ENCODE measurements around the gene WDR89.

The WDR89 gene

DNA sequence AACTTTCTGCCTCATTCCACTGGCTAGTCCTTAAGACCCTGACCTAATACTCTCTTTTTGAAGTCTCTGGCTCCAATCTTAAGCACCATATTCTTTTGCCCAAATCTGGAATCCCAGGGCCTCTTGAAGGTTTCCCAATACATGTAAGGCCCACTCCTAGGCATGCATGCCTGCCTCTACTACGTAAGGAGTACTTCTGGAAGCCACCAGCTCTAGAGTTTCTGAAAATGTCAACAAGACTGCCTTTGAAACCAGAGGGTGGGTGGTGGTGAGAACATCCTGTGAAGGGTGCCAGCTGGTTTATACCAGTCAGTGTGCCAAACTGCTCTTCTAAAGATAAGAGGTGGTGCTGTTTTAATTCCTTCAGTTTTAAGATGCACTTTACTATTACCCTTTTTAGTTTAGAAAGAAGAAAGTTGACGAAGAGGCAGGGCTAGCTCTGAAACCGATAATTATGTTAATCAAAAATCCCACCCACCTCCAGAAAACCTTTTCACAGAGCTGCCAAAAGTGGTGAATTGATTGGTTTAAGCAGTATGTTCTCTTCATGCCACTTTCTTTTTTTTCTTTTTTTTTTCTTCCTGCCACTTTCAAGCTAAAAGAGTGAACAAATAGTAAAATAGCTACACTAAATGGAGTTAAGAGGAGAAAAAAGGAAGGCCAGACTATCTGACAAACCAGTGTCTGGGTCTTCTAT lies 8.7 kb upstream of the WDR89 start:
- Histone ChIP-seq H3K79me2 (ENCODE audit: insufficient read depth, low read length) (no peaks in the 10 kb centered on the region), H3K4me3 (ENCODE audit: low read length, poor library complexity, severe bottlenecking) (peak overlapping the region; percentile 26), H3K9ac (ENCODE audit: low read depth, low read length, poor library complexity, severe bottlenecking) (peak overlapping the region; percentile 62), H2AFZ (ENCODE audit: low read length) (no peak overlapping the region), H3K27me3 (ENCODE audit: insufficient read depth, low read length, poor library complexity, severe bottlenecking) (no peaks in the 10 kb centered on the region), H3F3A (ENCODE audit: low read depth) (no peaks in the 10 kb centered on the region), H3K4me1 (ENCODE audit: insufficient read depth, low read length, poor library complexity, severe bottlenecking) (peaks cover 11% of the 10 kb centered on the region), H3K9me2 (replicated peaks; ENCODE audit: low read depth, low read length) (no peaks in the 10 kb centered on the region), H3K4me2 (ENCODE audit: low read depth, low read length, poor library complexity, severe bottlenecking) (peak overlapping the region; percentile 23), H3K9me3 (ENCODE audit: insufficient read depth, low read depth, low read length) (no peaks in the 10 kb centered on the region), H4K20me1 (ENCODE audit: insufficient read depth, low read length, poor library complexity, severe bottlenecking) (no peaks in the 10 kb centered on the region), H3K36me3 (ENCODE audit: insufficient read depth, low read length) (no peaks in the 10 kb centered on the region)
- no peak for TF ChIP-seq EZH2phosphoT487 (IDR thresholded peaks at IDR 0.05; ENCODE audit: borderline replicate concordance)
- TF ChIP-seq, protein P1, sequence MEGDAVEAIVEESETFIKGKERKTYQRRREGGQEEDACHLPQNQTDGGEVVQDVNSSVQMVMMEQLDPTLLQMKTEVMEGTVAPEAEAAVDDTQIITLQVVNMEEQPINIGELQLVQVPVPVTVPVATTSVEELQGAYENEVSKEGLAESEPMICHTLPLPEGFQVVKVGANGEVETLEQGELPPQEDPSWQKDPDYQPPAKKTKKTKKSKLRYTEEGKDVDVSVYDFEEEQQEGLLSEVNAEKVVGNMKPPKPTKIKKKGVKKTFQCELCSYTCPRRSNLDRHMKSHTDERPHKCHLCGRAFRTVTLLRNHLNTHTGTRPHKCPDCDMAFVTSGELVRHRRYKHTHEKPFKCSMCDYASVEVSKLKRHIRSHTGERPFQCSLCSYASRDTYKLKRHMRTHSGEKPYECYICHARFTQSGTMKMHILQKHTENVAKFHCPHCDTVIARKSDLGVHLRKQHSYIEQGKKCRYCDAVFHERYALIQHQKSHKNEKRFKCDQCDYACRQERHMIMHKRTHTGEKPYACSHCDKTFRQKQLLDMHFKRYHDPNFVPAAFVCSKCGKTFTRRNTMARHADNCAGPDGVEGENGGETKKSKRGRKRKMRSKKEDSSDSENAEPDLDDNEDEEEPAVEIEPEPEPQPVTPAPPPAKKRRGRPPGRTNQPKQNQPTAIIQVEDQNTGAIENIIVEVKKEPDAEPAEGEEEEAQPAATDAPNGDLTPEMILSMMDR (conservative IDR thresholded peaks at IDR 0.05; ENCODE audit: low read length), result no peak

DNA sequence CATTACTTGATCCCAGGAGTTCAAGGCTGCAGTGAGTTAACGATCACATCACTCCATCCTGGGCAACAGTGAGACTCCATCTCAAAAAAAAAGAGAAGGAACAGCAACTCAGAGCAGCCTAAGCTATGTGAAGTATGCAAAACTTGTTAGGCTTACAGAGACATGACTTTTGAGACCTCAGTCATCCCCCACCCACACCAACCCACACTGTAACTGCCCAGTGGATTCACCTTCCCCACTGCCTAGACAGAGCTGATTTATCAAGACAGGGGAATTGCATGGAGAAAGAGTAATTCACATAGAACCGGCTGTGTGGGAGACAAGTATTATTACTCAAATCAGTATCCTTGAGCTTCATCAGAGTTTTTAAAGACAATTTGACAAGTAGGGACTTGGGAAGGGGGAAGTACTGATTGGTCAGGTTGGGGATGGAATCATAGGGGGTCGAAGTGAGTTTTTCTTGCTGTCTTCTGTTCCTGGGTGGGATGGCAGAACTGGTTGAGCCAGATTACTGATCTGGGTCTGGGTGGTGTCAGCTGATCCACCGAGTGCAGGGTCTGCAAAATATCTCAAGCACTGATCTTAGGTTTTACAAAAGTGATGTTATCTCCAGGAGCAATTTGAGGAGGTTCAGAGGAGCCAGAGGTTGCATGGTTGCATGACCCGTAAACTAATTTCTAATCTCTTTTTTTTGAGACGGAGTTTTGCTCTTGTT lies 6.2 kb upstream of the WDR89 start:
- no peaks in the 10 kb centered on the region for H3K27me3 ChIP-seq (ENCODE audit: insufficient read depth, low read length, poor library complexity, severe bottlenecking)
- no peaks in the 10 kb centered on the region for H3F3A ChIP-seq (ENCODE audit: low read depth)
- H3K9me2 ChIP-seq (replicated peaks; ENCODE audit: low read depth, low read length), result no peaks in the 10 kb centered on the region
- H3K4me2 ChIP-seq (ENCODE audit: low read depth, low read length, poor library complexity, severe bottlenecking), result no peak overlapping the region
- no peak overlapping the region for H3K9ac ChIP-seq (ENCODE audit: low read depth, low read length, poor library complexity, severe bottlenecking)
- H2AFZ ChIP-seq (ENCODE audit: low read length), result no peak overlapping the region
- H4K20me1 ChIP-seq (ENCODE audit: insufficient read depth, low read length, poor library complexity, severe bottlenecking), result no peaks in the 10 kb centered on the region
- H3K9me3 ChIP-seq (ENCODE audit: insufficient read depth, low read depth, low read length), result no peaks in the 10 kb centered on the region
- peaks cover 14% of the 10 kb centered on the region for H3K79me2 ChIP-seq (ENCODE audit: insufficient read depth, low read length)
- no peak for TF ChIP-seq EZH2phosphoT487 (IDR thresholded peaks at IDR 0.05; ENCODE audit: borderline replicate concordance)
- TF ChIP-seq, protein P1 (conservative IDR thresholded peaks at IDR 0.05; ENCODE audit: low read length), result no peak
- no peak overlapping the region for H3K4me3 ChIP-seq (ENCODE audit: low read length, poor library complexity, severe bottlenecking)
- no peaks in the 10 kb centered on the region for H3K36me3 ChIP-seq (ENCODE audit: insufficient read depth, low read length)
- peaks cover 16% of the 10 kb centered on the region for H3K4me1 ChIP-seq (ENCODE audit: insufficient read depth, low read length, poor library complexity, severe bottlenecking)

DNA sequence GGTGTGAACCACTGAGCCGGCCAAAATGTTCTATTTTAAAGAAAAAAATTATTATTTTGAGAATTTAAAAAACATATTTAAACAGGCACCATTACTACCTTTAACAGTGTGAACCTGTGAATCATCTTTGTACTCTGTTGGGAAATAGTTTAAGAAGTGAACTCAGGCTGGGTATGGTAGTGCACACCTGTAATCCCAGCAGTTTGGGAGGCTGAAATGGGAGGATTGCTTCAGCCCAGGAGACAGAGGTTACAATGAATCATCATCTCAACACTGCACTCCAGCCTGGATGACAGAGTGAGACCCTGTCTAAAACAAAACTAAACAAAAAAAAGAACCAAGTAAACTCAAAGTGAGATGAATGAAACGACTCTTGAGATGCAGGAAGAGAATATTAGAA lies 3.1 kb upstream of the WDR89 start:
- Histone ChIP-seq H3F3A (ENCODE audit: low read depth) (0 out of 2 replicates have a peak, but pooled peaks cover 5% of the 10 kb centered on the region), H3K79me2 (ENCODE audit: insufficient read depth, low read length) (peaks cover 30% of the 10 kb centered on the region), H3K4me1 (ENCODE audit: insufficient read depth, low read length, poor library complexity, severe bottlenecking) (peaks cover 17% of the 10 kb centered on the region), H3K9ac (ENCODE audit: low read depth, low read length, poor library complexity, severe bottlenecking) (no peak overlapping the region), H4K20me1 (ENCODE audit: insufficient read depth, low read length, poor library complexity, severe bottlenecking) (peaks cover 2% of the 10 kb centered on the region), H3K27me3 (ENCODE audit: insufficient read depth, low read length, poor library complexity, severe bottlenecking) (no peaks in the 10 kb centered on the region), H3K36me3 (ENCODE audit: insufficient read depth, low read length) (no peaks in the 10 kb centered on the region), H3K4me2 (ENCODE audit: low read depth, low read length, poor library complexity, severe bottlenecking) (no peak overlapping the region), H2AFZ (ENCODE audit: low read length) (no peak overlapping the region), H3K9me2 (replicated peaks; ENCODE audit: low read depth, low read length) (no peaks in the 10 kb centered on the region), H3K4me3 (ENCODE audit: low read length, poor library complexity, severe bottlenecking) (no peak overlapping the region), H3K9me3 (ENCODE audit: insufficient read depth, low read depth, low read length) (no peaks in the 10 kb centered on the region)
- TF ChIP-seq, protein P1 (conservative IDR thresholded peaks at IDR 0.05; ENCODE audit: low read length), result no peak
- no peak for TF ChIP-seq EZH2phosphoT487 (IDR thresholded peaks at IDR 0.05; ENCODE audit: borderline replicate concordance)
